GM23338 (cell line): Measurements from ENCODE around the gene EIF3K.

ENCODE experiments used
- CREB1 ChIP-seq: fragments of 250-450 bp; sonication (Bioruptor Pico); IDR thresholded peaks from 2 replicates; pipeline ENCODE4 v1.5.0; 2020; ENCODE audit warnings: low read depth, mild to moderate bottlenecking, moderate library complexity
- CTCF ChIP-seq, 2 experiments: fragments of 200-600 bp in 1 of 2; sonication (generic) in 1 of 2; conservative IDR thresholded peaks; 2 replicates each; pipeline versions ENCODE4 v1.5.1 to v1.6.1; 2016 to 2017; ENCODE audit warnings: antibody characterized with exemption in 2 of 2, low read depth in 2 of 2, mild to moderate bottlenecking in 2 of 2, moderate library complexity in 1 of 2
- EZH2 ChIP-seq: fragments of 200-600 bp; sonication (generic); IDR thresholded peaks from one replicate; pipeline ENCODE4 v1.8.0; 2017; ENCODE audit warnings: antibody characterized with exemption, mild to moderate bottlenecking, low read depth; ENCODE audit not compliant: unreplicated experiment
- EZH2phosphoT487 ChIP-seq: fragments of 200-600 bp; sonication (generic); IDR thresholded peaks from one replicate; pipeline ENCODE4 v1.8.1; 2018; ENCODE audit warnings: antibody characterized with exemption; ENCODE audit not compliant: unreplicated experiment
- POLR2AphosphoS5 ChIP-seq: IDR thresholded peaks from 2 replicates; pipeline ENCODE4 v1.6.1; 2016; ENCODE audit warnings: antibody characterized with exemption, low read depth
- REST ChIP-seq: IDR thresholded peaks from one replicate; pipeline ENCODE4 v1.6.1; 2018; ENCODE audit warnings: antibody characterized with exemption; ENCODE audit not compliant: unreplicated experiment
- ZNF331 ChIP-seq: fragments of 250-450 bp; sonication (Bioruptor Pico); IDR thresholded peaks from 2 replicates; pipeline ENCODE4 v1.5.0; 2020; ENCODE audit warnings: low read depth, mild to moderate bottlenecking, moderate library complexity

GRCh38 chr19:38650911-38651584, 32.1 kb downstream of the EIF3K start:
- TF ChIP-seq CTCF (conservative IDR thresholded peaks at IDR 0.05; ENCODE audit: low read depth in 2 of 2) (no peak), EZH2 (no peak), POLR2AphosphoS5 (no peak), EZH2phosphoT487 (no peak), CREB1 (CRISPR knock-in tag) (no peak), ZNF331 (CRISPR knock-in tag) (no peak), REST (no peak)
